GM12878 (cell line): ENCODE results near the gene SETD1B. TPM values are rescaled to one million over a fixed set of nuclear protein-coding genes. Genes with fewer than 3 reads are reported as not detected.

Experiments used
- MLLT1 ChIP-seq: fragments of 450-650 bp; IDR thresholded peaks from 2 replicates; pipeline ENCODE4 v1.6.1; 2016; ENCODE audit warnings: mild to moderate bottlenecking
- NKRF ChIP-seq: fragments of 450-650 bp; conservative IDR thresholded peaks from 2 replicates; pipeline ENCODE4 v1.6.1; 2017; ENCODE audit warnings: mild to moderate bottlenecking, moderate library complexity
- NR2C1 ChIP-seq: fragments of 450-650 bp; IDR thresholded peaks from 2 replicates; pipeline ENCODE4 v1.6.1; 2017; ENCODE audit warnings: antibody characterized with exemption, mild to moderate bottlenecking, moderate library complexity
- PAX8 ChIP-seq: fragments of 450-650 bp; IDR thresholded peaks from 2 replicates; pipeline ENCODE4 v1.6.1; 2017; ENCODE audit warnings: mild to moderate bottlenecking, moderate library complexity
- polyA plus RNA-seq, 11 experiments: library from polyadenylated mRNA; depleted of rRNA in 4 of 11; unstranded in 6 of 11; stranded (reverse) in 5 of 11; fragments of >200 nt; fragmentation: Nextera tagmentation in 4 of 11; fragmentation: Illumina TruSeq in 1 of 11; extraction: Ambion mirVana in 4 of 11; extraction: Trizol in 1 of 11; gene quantifications; 1 replicate in 1 of 11; 2 replicates in 10 of 11; pipeline versions ENCODE4 v1.2.1 to v1.2.3, GENCODE V29; 2011 to 2016; ENCODE audit warnings: inconsistent platforms in 2 of 11, missing spikeins in 2 of 11, low read depth in 1 of 11
- total RNA-seq, 4 experiments: library from RNA; depleted of rRNA in 3 of 4; stranded (reverse); fragments of >200 nt in 3 of 4; fragmentation: Illumina TruSeq in 1 of 4; extraction: Trizol in 1 of 4; gene quantifications; 2 replicates each; pipeline versions ENCODE4 v1.2.1 to v1.2.3, GENCODE V29; 2013 to 2021
- TF ChIP-seq, protein P1 (sequence below), 3 experiments: IDR thresholded peaks in 2 of 3; conservative IDR thresholded peaks in 1 of 3; 2 replicates each; pipeline ENCODE4 v1.5.1; 2011; ENCODE audit warnings: low read depth in 3 of 3, low read length in 3 of 3, mild to moderate bottlenecking in 3 of 3, control low read depth in 2 of 3, moderate library complexity in 2 of 3, inconsistent platforms in 1 of 3, mixed read lengths in 1 of 3; ENCODE audit not compliant: control insufficient read depth in 2 of 3, insufficient read depth in 1 of 3; ENCODE audit errors: extremely low read depth in 1 of 3

The SETD1B gene
- total and polyA plus RNA-seq, 10 of the 15 experiments (the other 5 are each of a cell fraction or from before 2014, with no cell fraction given), result 0.50 to 17.3 (median 1.6) TPM

- TF ChIP-seq, protein P1, sequence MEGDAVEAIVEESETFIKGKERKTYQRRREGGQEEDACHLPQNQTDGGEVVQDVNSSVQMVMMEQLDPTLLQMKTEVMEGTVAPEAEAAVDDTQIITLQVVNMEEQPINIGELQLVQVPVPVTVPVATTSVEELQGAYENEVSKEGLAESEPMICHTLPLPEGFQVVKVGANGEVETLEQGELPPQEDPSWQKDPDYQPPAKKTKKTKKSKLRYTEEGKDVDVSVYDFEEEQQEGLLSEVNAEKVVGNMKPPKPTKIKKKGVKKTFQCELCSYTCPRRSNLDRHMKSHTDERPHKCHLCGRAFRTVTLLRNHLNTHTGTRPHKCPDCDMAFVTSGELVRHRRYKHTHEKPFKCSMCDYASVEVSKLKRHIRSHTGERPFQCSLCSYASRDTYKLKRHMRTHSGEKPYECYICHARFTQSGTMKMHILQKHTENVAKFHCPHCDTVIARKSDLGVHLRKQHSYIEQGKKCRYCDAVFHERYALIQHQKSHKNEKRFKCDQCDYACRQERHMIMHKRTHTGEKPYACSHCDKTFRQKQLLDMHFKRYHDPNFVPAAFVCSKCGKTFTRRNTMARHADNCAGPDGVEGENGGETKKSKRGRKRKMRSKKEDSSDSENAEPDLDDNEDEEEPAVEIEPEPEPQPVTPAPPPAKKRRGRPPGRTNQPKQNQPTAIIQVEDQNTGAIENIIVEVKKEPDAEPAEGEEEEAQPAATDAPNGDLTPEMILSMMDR (IDR thresholded peaks at IDR 0.05 in 2 of 3, conservative IDR thresholded peaks at IDR 0.05 in 1 of 3; ENCODE audit: control insufficient read depth in 2 of 3, extremely low read depth in 1 of 3, insufficient read depth in 1 of 3, low read depth in 3 of 3, low read length in 3 of 3), result no peak
- TF ChIP-seq NKRF, result no peak
- TF ChIP-seq NR2C1, result no peak
- TF ChIP-seq PAX8, result no peak
- no peak for TF ChIP-seq MLLT1
- TF ChIP-seq, all 136 proteins: peak for 0
Observed at GRCh38 chr12:121858318-121858661, 54.5 kb downstream of the SETD1B start (continued).
